Epithelial cell of proximal tubule (primary cell): ENCODE measurements around the gene CRTC2. TPM values are rescaled to one million over a fixed set of nuclear protein-coding genes. Genes with fewer than 3 reads are reported as not detected.

ENCODE experiments used
- DNase-seq: peaks from one replicate; pipeline ENCODE4 v3.0.0-alpha.2; 2011; ENCODE audit warnings: low read depth
- H3K4me3 ChIP-seq: 2 replicates; pipeline ENCODE4 v1.5.1; 2011; ENCODE audit warnings: low read depth, mild to moderate bottlenecking, low read length
- CTCF ChIP-seq: conservative IDR thresholded peaks from 2 replicates; pipeline ENCODE4 v1.5.1; 2012; ENCODE audit warnings: low read depth, mild to moderate bottlenecking, low read length
- total RNA-seq: library from RNA; depleted of rRNA; stranded (reverse); fragments of >200 nt; gene quantifications from 2 replicates; pipeline ENCODE4 v1.2.3, GENCODE V29; 2015

The CRTC2 gene
- total RNA-seq, 1 donor from 2014 or later = 24.6 TPM

- peak overlapping the region; percentile 69 for H3K4me3 ChIP-seq
- no peak for TF ChIP-seq CTCF
- DNase-seq = no peak
These were observed 3.9 kb upstream of the CRTC2 start for GRCh38 chr1:153962088-153963029.

GRCh38 chr1:153961421-153961820 lies 3.0 kb upstream of the CRTC2 start:
- no peak for DNase-seq
- peak overlapping the region; percentile 69 for H3K4me3 ChIP-seq
- TF ChIP-seq CTCF = no peak

GRCh38 chr1:153960206-153960605 lies 1.8 kb upstream of the CRTC2 start:
- no peak for TF ChIP-seq CTCF
- DNase-seq = no peak

GRCh38 chr1:153959454-153959853 lies 1.0 kb upstream of the CRTC2 start:
- DNase-seq = no peak
- TF ChIP-seq CTCF = no peak
- H3K4me3 ChIP-seq = no peak overlapping the region

More at GRCh38 chr1:153960206-153960605, 1.8 kb upstream of the CRTC2 start:
- no peak overlapping the region for H3K4me3 ChIP-seq

GRCh38 chr1:153958961-153959260 lies 499 bp upstream of the CRTC2 start:
- no peak for TF ChIP-seq CTCF
- no peak for DNase-seq
- peak overlapping the region; percentile 39 for H3K4me3 ChIP-seq

GRCh38 chr1:153957744-153958110 lies 685 bp downstream of the CRTC2 start:
- no peak for TF ChIP-seq CTCF
- DNase-seq = no peak
- peak overlapping the region; percentile 96 for H3K4me3 ChIP-seq
